RWPE1 (cell line): ENCODE results near the gene YIPF5.

Experiments used
- CTCF ChIA-PET: fragments of 350-600 bp; sonication (Branson Sonifier 250); formaldehyde crosslinking; extraction: SDS; loops from one replicate; lab custom pipeline; 2021; lab: Yijun Ruan, JAX
- POLR2A ChIA-PET: fragments of 400-600 bp; formaldehyde crosslinking; extraction: SDS; loops from one replicate; lab custom pipeline; 2020; ENCODE audit warnings: antibody characterized with exemption; ENCODE audit not compliant: low non-redundant PET; lab: Yijun Ruan, JAX
- DNase-seq: peaks from one replicate; pipeline ENCODE4 v3.0.0; 2012; ENCODE audit warnings: low spot score
- H3K27ac ChIP-seq: fragments of 450-650 bp; 2 replicates; pipeline ENCODE4 v1.5.1; 2017
- TF ChIP-seq, protein P1 (sequence below): fragments of 450-650 bp; conservative IDR thresholded peaks from 2 replicates; pipeline ENCODE4 v1.5.1; 2017; ENCODE audit warnings: low read depth, mild to moderate bottlenecking

Gene YIPF5

DNA sequence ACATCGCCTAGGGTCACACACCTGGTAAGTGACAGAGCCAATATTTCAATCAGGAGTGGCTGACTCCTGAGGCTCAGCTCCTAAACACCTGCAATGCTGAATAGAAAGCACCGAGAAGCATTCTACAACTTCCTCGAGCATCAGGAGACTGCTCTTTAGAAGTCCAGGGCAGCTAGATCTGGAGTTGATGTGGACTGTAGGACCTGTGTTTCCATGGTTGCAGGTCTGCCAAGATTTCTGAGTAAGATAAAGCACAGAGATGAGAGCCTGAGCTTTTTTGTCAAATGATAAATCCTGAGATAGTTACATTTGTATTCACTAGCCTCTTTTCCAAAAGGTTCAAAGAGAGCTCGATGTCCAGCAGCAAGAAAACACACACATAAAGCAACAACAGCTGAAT, 43.8 kb downstream of the YIPF5 start:
- CTCF ChIA-PET: interaction anchor here (0.5 to 1.0 kb wide), 3 partner anchors 38 to 260 kb away, joined by 3 to 5 read pairs (median 3); no protein-coding TSS in a partner anchor
- H3K27ac ChIP-seq: no peak overlapping the region
- no peak for DNase-seq
- TF ChIP-seq, protein P1, sequence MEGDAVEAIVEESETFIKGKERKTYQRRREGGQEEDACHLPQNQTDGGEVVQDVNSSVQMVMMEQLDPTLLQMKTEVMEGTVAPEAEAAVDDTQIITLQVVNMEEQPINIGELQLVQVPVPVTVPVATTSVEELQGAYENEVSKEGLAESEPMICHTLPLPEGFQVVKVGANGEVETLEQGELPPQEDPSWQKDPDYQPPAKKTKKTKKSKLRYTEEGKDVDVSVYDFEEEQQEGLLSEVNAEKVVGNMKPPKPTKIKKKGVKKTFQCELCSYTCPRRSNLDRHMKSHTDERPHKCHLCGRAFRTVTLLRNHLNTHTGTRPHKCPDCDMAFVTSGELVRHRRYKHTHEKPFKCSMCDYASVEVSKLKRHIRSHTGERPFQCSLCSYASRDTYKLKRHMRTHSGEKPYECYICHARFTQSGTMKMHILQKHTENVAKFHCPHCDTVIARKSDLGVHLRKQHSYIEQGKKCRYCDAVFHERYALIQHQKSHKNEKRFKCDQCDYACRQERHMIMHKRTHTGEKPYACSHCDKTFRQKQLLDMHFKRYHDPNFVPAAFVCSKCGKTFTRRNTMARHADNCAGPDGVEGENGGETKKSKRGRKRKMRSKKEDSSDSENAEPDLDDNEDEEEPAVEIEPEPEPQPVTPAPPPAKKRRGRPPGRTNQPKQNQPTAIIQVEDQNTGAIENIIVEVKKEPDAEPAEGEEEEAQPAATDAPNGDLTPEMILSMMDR: no peak
- POLR2A ChIA-PET: no interaction called here

DNA sequence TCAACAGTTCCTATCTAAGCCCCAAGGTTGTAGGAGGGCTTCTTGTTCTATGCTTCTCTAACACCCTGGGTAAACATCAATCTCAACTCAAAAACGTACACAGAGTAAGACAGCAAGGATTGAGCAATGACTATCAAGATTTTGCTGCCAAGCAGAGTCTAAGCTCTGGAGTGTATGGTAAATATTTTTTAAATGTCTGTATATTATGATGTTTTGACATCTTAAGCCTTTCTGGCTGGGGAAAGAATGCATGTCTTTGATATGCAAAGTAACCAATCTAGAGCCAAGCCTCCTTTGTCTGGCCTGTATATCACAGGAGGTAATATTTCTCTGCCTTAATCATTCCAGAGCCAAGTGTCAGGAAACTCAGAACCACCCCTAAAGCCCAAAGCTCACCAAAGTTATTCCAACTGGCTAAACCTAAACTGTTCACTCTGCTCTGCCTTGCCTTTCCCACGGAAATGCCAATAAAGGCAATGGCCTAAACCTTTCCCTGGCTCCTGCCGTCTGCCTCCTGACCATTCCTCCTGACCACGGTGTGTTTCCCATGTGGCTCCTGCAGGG, 45.2 kb downstream of the YIPF5 start:
- DNase-seq: no peak
- ChIA-PET CTCF (no interaction called here), POLR2A (no interaction called here)
- TF ChIP-seq, protein P1: no peak
- no peak overlapping the region for H3K27ac ChIP-seq

DNA sequence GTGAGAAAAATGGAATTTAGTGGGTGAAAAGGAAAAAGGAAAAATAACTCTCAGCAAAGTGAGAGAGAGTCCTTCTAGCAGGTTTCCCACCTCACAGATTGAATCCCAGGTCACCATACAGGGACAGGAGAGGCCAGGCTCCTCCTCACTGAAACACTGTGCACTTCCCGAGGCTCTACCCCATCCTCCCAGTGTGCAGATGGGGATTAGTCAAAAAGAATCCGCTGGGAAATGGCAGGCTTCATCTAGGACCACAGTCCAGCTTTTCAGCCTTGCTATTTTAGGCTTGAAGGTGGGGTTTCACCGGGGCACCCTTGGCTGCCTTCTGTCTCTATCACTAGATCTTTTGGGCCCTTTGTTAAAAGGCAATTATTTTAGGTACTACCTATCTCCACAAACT, 47.8 kb downstream of the YIPF5 start:
- CTCF ChIA-PET: no interaction called here
- TF ChIP-seq, protein P1: no peak
- H3K27ac ChIP-seq: no peak overlapping the region
- no peak for DNase-seq
- POLR2A ChIA-PET: no interaction called here

GRCh38 chr5:144122081-144122480, 48.4 kb downstream of the YIPF5 start:
- ChIA-PET POLR2A (no interaction called here), CTCF (interaction anchor here (0.6 to 1.2 kb wide), 2 partner anchors 9 to 23 kb away, joined by 4 to 6 read pairs; no protein-coding TSS in a partner anchor)
- no peak overlapping the region for H3K27ac ChIP-seq
- DNase-seq: no peak
- TF ChIP-seq, protein P1: no peak

- TF ChIP-seq, protein P1: no peak
- ChIA-PET POLR2A (no interaction called here), CTCF (interaction anchor here (0.6 to 1.2 kb wide), 3 partner anchors 10 to 718 kb away, joined by 4 to 6 read pairs (median 4); partner anchors contain the start of gene NR3C1)
- DNase-seq: no peak
- no peak overlapping the region for H3K27ac ChIP-seq
These were observed 48.9 kb downstream of the YIPF5 start for GRCh38 chr5:144121577-144121976.

GRCh38 chr5:144120661-144121180, 49.7 kb downstream of the YIPF5 start:
- ChIA-PET CTCF (interaction anchor here (0.7 to 1.2 kb wide), 2 partner anchors 10 to 281 kb away, joined by 3 to 6 read pairs; no protein-coding TSS in a partner anchor), POLR2A (no interaction called here)
- DNase-seq: no peak
- no peak overlapping the region for H3K27ac ChIP-seq
- TF ChIP-seq, protein P1: no peak
